GM13976 (cell line): Measurements from ENCODE around the gene ABCD2.
"Not testable (repeated sequence)": the region's sequence is repeated elsewhere in the genome, so short reads cannot be mapped to it uniquely, and the experiment has no call there.

Source experiments
- DNase-seq: peaks from one replicate; pipeline ENCODE4 v3.0.0; 2012; ENCODE audit warnings: low spot score
- CTCF ChIP-seq: IDR thresholded peaks from 2 replicates; pipeline ENCODE4 v1.5.1; 2012; ENCODE audit warnings: borderline replicate concordance, mild to moderate bottlenecking; ENCODE audit not compliant: insufficient read depth; ENCODE audit errors: extremely low read depth, missing control alignments, control extremely low read depth
- in situ Hi-C: fragments of 300-500 bp; cut with MboI; formaldehyde crosslinking; loops from one replicate; pipeline ENCODE4 v1.12.0; 2022; ENCODE audit warnings: low sequenced_read_pairs, mixed read lengths, inconsistent platforms; ENCODE audit not compliant: unreplicated experiment

ABCD2 gene

GRCh38 chr12:39605996-39606395 lies 13.6 kb downstream of the ABCD2 start:
- no peak for DNase-seq
- in situ Hi-C loops = loop anchor here (25.0 kb wide), 3 partner anchors 94 to 294 kb away; partner anchors contain the start of gene KIF21A
- no peak for TF ChIP-seq CTCF

- TF ChIP-seq CTCF = no peak
- no peak for DNase-seq
- in situ Hi-C loops = loop anchor here (25.0 kb wide), 3 partner anchors 93 to 293 kb away; partner anchors contain the start of gene KIF21A
These were observed 14.1 kb downstream of the ABCD2 start for GRCh38 chr12:39605501-39605900.

- no peak for TF ChIP-seq CTCF
- in situ Hi-C loops = loop anchor here (25.0 kb wide), 3 partner anchors 91 to 291 kb away; partner anchors contain the start of gene KIF21A
- no peak for DNase-seq
These were observed 16.5 kb downstream of the ABCD2 start for GRCh38 chr12:39603065-39603464.

- not testable (repeated sequence) for DNase-seq
- in situ Hi-C loops = loop anchor here (25.0 kb wide), 3 partner anchors 90 to 290 kb away; partner anchors contain the start of gene KIF21A
These were observed 17.7 kb downstream of the ABCD2 start for GRCh38 chr12:39601951-39602350.

GRCh38 chr12:39595928-39596327 lies 23.7 kb downstream of the ABCD2 start:
- DNase-seq = no peak
- in situ Hi-C loops = no loop called here
- TF ChIP-seq CTCF = no peak

- TF ChIP-seq CTCF = no peak
- DNase-seq = no peak
- in situ Hi-C loops = no loop called here
These were observed 27.3 kb downstream of the ABCD2 start for GRCh38 chr12:39592295-39592694.

GRCh38 chr12:39588348-39588747 lies 31.3 kb downstream of the ABCD2 start:
- no peak for DNase-seq
- TF ChIP-seq CTCF = no peak
- in situ Hi-C loops = no loop called here
